ENCODE results near the gene SLC24A1.

DNA sequence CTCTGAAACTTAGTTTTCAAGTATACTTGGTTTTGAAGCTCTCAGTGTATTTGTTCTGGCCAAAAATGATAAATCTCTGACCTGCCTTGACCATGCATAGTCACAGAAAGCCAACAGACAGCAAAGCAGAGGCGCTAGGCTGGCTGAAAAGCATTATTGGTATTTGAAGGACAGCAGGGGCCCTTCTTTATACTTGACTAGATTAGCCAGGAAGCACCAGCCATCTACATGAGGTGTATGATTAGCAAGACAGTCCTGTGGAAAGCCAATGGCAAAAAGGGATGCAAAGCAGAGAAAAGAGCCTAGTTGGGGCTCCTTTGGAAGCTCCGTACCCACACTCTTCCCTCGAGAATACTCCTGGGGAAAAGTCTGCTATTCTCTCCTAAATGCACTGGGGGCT, 7.8 kb downstream of the SLC24A1 start:
- TF ChIP-seq, protein P1, sequence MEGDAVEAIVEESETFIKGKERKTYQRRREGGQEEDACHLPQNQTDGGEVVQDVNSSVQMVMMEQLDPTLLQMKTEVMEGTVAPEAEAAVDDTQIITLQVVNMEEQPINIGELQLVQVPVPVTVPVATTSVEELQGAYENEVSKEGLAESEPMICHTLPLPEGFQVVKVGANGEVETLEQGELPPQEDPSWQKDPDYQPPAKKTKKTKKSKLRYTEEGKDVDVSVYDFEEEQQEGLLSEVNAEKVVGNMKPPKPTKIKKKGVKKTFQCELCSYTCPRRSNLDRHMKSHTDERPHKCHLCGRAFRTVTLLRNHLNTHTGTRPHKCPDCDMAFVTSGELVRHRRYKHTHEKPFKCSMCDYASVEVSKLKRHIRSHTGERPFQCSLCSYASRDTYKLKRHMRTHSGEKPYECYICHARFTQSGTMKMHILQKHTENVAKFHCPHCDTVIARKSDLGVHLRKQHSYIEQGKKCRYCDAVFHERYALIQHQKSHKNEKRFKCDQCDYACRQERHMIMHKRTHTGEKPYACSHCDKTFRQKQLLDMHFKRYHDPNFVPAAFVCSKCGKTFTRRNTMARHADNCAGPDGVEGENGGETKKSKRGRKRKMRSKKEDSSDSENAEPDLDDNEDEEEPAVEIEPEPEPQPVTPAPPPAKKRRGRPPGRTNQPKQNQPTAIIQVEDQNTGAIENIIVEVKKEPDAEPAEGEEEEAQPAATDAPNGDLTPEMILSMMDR (optimal IDR thresholded peaks at IDR 0.05 in 1 of 3, IDR thresholded peaks at IDR 0.05 in 1 of 3, conservative IDR thresholded peaks at IDR 0.05 in 1 of 3; ENCODE audit: extremely low read depth in 1 of 3, insufficient read depth in 2 of 3, low read length in 3 of 3): no peak
- no peak for TF ChIP-seq EZH2 (IDR thresholded peaks at IDR 0.05; ENCODE audit: low read length)

Measured in keratinocyte (primary cell).